HG02884 (cell line): ENCODE results near the gene INSM1.

Experiments
- ATAC-seq: cut with Tn5 transposase; IDR thresholded peaks from one replicate; pipeline ENCODE4 v1.9.1; 2021; ENCODE audit warnings: mild to moderate bottlenecking, moderate library complexity; ENCODE audit not compliant: unreplicated experiment

The INSM1 gene

GRCh38 chr20:20393207-20394120, 25.6 kb downstream of the INSM1 start:
- no peak for ATAC-seq

- no peak for ATAC-seq
Measured at GRCh38 chr20:20395087-20395486, 27.2 kb downstream of the INSM1 start.

GRCh38 chr20:20395903-20396568, 28.1 kb downstream of the INSM1 start:
- no peak for ATAC-seq

- ATAC-seq = no peak
Measured at GRCh38 chr20:20396794-20397193, 28.9 kb downstream of the INSM1 start.

GRCh38 chr20:20398123-20398522, 30.2 kb downstream of the INSM1 start:
- ATAC-seq = no peak

- ATAC-seq = no peak
Measured at GRCh38 chr20:20399531-20400500, 31.9 kb downstream of the INSM1 start.

GRCh38 chr20:20401991-20402390, 34.1 kb downstream of the INSM1 start:
- no peak for ATAC-seq

GRCh38 chr20:20404633-20405032, 36.7 kb downstream of the INSM1 start:
- no peak for ATAC-seq

GRCh38 chr20:20405623-20406022, 37.7 kb downstream of the INSM1 start:
- ATAC-seq = no peak

GRCh38 chr20:20406306-20406705, 38.4 kb downstream of the INSM1 start:
- ATAC-seq = no peak

- no peak for ATAC-seq
Measured at GRCh38 chr20:20407891-20408805, 40.2 kb downstream of the INSM1 start.

GRCh38 chr20:20409331-20409730, 41.4 kb downstream of the INSM1 start:
- ATAC-seq = no peak

- no peak for ATAC-seq
Measured at GRCh38 chr20:20410678-20411077, 42.8 kb downstream of the INSM1 start.

GRCh38 chr20:20411402-20411801, 43.5 kb downstream of the INSM1 start:
- ATAC-seq = no peak

GRCh38 chr20:20411836-20412235, 43.9 kb downstream of the INSM1 start:
- ATAC-seq = no peak

- ATAC-seq = no peak
Measured at GRCh38 chr20:20412750-20413149, 44.8 kb downstream of the INSM1 start.

- ATAC-seq = no peak
Measured at GRCh38 chr20:20413810-20414281, 45.9 kb downstream of the INSM1 start.

- no peak for ATAC-seq
Measured at GRCh38 chr20:20414640-20415220, 46.8 kb downstream of the INSM1 start.

- ATAC-seq = no peak
Measured at GRCh38 chr20:20415321-20415720, 47.4 kb downstream of the INSM1 start.
